ENCODE data around the gene ADGRE2.

GRCh38 chr19:14814982-14815652 lies 36.8 kb upstream of the ADGRE2 start:
- no peak for TF ChIP-seq CTCF (IDR thresholded peaks at IDR 0.05)
- no peak for TF ChIP-seq POLR2AphosphoS5 (IDR thresholded peaks at IDR 0.05; ENCODE audit: insufficient read depth in 1 of 2, low read depth in 1 of 2)
- TF ChIP-seq POLR2A (IDR thresholded peaks at IDR 0.05), result no peak

Data from vagina (tissue), 2 donors.